ENCODE results near the gene CCDC200.

DNA sequence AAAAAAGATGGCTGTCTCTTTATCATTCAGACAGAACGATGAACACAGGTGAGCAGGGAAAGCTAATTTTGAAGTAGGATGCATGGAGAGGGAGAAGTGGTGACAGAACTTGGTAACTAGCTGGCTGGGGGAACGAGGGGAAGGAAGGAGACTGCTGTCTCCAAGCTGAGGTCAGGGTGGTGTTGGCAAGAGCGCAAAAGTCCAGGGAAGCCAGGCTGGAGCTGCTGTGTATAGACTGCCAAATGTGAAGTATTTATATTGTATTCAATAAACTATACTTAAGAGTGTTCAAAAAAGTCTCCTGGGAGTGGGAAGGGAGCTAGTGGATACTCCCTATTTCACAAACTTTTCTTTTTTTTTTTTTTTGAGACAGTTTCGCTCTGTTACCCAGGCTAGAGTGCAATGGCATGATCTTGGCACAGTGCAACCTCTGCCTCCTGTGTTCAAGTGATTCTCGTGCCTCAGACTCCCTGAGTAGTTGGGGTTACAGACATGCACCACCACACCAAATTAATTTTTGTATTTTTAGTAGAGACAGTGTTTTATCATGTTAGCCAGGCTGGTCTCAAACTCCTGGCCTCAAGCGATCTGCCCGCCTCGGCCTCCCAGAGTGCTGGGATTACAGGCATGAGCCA is 8.6 kb downstream of the CCDC200 start:
- no peak for TF ChIP-seq EZH2 (IDR thresholded peaks at IDR 0.05; ENCODE audit: low read length, missing control alignments)
- TF ChIP-seq, protein P1, sequence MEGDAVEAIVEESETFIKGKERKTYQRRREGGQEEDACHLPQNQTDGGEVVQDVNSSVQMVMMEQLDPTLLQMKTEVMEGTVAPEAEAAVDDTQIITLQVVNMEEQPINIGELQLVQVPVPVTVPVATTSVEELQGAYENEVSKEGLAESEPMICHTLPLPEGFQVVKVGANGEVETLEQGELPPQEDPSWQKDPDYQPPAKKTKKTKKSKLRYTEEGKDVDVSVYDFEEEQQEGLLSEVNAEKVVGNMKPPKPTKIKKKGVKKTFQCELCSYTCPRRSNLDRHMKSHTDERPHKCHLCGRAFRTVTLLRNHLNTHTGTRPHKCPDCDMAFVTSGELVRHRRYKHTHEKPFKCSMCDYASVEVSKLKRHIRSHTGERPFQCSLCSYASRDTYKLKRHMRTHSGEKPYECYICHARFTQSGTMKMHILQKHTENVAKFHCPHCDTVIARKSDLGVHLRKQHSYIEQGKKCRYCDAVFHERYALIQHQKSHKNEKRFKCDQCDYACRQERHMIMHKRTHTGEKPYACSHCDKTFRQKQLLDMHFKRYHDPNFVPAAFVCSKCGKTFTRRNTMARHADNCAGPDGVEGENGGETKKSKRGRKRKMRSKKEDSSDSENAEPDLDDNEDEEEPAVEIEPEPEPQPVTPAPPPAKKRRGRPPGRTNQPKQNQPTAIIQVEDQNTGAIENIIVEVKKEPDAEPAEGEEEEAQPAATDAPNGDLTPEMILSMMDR (conservative IDR thresholded peaks at IDR 0.05 in 1 of 2, IDR thresholded peaks at IDR 0.05 in 1 of 2; ENCODE audit: low read depth in 1 of 2, low read length in 2 of 2) = no peak
